HG02610 (cell line): Measurements from ENCODE around the gene SDK2.
"Not testable (repeated sequence)": the region's sequence is repeated elsewhere in the genome, so short reads cannot be mapped to it uniquely, and the experiment has no call there.

ENCODE experiments used
- ATAC-seq: cut with Tn5 transposase; IDR thresholded peaks from one replicate; pipeline ENCODE4 v1.9.1; 2021; ENCODE audit warnings: mild to moderate bottlenecking, moderate library complexity; ENCODE audit not compliant: unreplicated experiment

SDK2 gene

GRCh38 chr17:73311428-73311780 lies 332.8 kb downstream of the SDK2 start:
- peak; percentile 1 for ATAC-seq

GRCh38 chr17:73309727-73310596 lies 334.3 kb downstream of the SDK2 start:
- no peak for ATAC-seq

- not testable (repeated sequence) for ATAC-seq
Observed at GRCh38 chr17:73308959-73309358, 335.3 kb downstream of the SDK2 start.

- ATAC-seq = no peak
Observed at GRCh38 chr17:73308017-73308823, 336.0 kb downstream of the SDK2 start.

- ATAC-seq = no peak
Observed at GRCh38 chr17:73307130-73307529, 337.1 kb downstream of the SDK2 start.

GRCh38 chr17:73305845-73306836 lies 338.1 kb downstream of the SDK2 start:
- ATAC-seq = no peak

GRCh38 chr17:73304971-73305812 lies 339.1 kb downstream of the SDK2 start:
- ATAC-seq = no peak

GRCh38 chr17:73304438-73304837 lies 339.8 kb downstream of the SDK2 start:
- ATAC-seq = no peak

- no peak for ATAC-seq
Observed at GRCh38 chr17:73302189-73302588, 342.1 kb downstream of the SDK2 start.

GRCh38 chr17:73301369-73301768 lies 342.9 kb downstream of the SDK2 start:
- ATAC-seq = no peak

- no peak for ATAC-seq
Observed at GRCh38 chr17:73300392-73300791, 343.9 kb downstream of the SDK2 start.

GRCh38 chr17:73297934-73298861 lies 346.0 kb downstream of the SDK2 start:
- no peak for ATAC-seq

- ATAC-seq = no peak
Observed at GRCh38 chr17:73293480-73293911, 350.7 kb downstream of the SDK2 start.

- no peak for ATAC-seq
Observed at GRCh38 chr17:73293031-73293430, 351.2 kb downstream of the SDK2 start.

GRCh38 chr17:73292031-73292531 lies 352.2 kb downstream of the SDK2 start:
- no peak for ATAC-seq

- ATAC-seq = peak; percentile 76
Observed at GRCh38 chr17:73291260-73291801, 352.9 kb downstream of the SDK2 start.

GRCh38 chr17:73290399-73291259 lies 353.6 kb downstream of the SDK2 start:
- peak; percentile 31 for ATAC-seq
